HG03354 (cell line): ENCODE data around the gene TMEM108.
A peak's percentile ranks its signal among the peaks of the same experiment; 100 is the strongest.
"Not testable (repeated sequence)": the region's sequence is repeated elsewhere in the genome, so short reads cannot be mapped to it uniquely, and the experiment has no call there.

Experiments
- ATAC-seq: cut with Tn5 transposase; IDR thresholded peaks from one replicate; pipeline ENCODE4 v1.9.1; 2021; ENCODE audit warnings: mild to moderate bottlenecking; ENCODE audit not compliant: unreplicated experiment, poor library complexity, severe bottlenecking

The TMEM108 gene

GRCh38 chr3:133038089-133038730, at the start of gene TMEM108:
TMEM108 (plus strand) TSS chr3:133038391.
- peak; percentile 59 for ATAC-seq

GRCh38 chr3:132995971-132996370, 42.2 kb upstream of the TMEM108 start:
- no peak for ATAC-seq

- ATAC-seq: no peak
Measured at GRCh38 chr3:132997404-132998185, 40.6 kb upstream of the TMEM108 start.

GRCh38 chr3:133005032-133005431, 33.2 kb upstream of the TMEM108 start:
- ATAC-seq: not testable (repeated sequence)

- ATAC-seq: no peak
Measured at GRCh38 chr3:133007601-133008000, 30.6 kb upstream of the TMEM108 start.

- no peak for ATAC-seq
Measured at GRCh38 chr3:133014325-133014724, 23.9 kb upstream of the TMEM108 start.

GRCh38 chr3:133015573-133015972, 22.6 kb upstream of the TMEM108 start:
- not testable (repeated sequence) for ATAC-seq

GRCh38 chr3:133016838-133017309, 21.3 kb upstream of the TMEM108 start:
- ATAC-seq: no peak

GRCh38 chr3:133018921-133019320, 19.3 kb upstream of the TMEM108 start:
- ATAC-seq: no peak

GRCh38 chr3:133021206-133021605, 17.0 kb upstream of the TMEM108 start:
- ATAC-seq: no peak

- no peak for ATAC-seq
Measured at GRCh38 chr3:133023362-133023761, 14.8 kb upstream of the TMEM108 start.

GRCh38 chr3:133025546-133025945, 12.6 kb upstream of the TMEM108 start:
- no peak for ATAC-seq

- no peak for ATAC-seq
Measured at GRCh38 chr3:133032301-133032700, 5.9 kb upstream of the TMEM108 start.

GRCh38 chr3:133037436-133037835, 755 bp upstream of the TMEM108 start:
- ATAC-seq: no peak

GRCh38 chr3:133038731-133039375, 662 bp downstream of the TMEM108 start:
- peak; percentile 20 for ATAC-seq

- ATAC-seq: no peak
Measured at GRCh38 chr3:133040696-133041523, 2.7 kb downstream of the TMEM108 start.

- no peak for ATAC-seq
Measured at GRCh38 chr3:133041524-133041829, 3.3 kb downstream of the TMEM108 start.

GRCh38 chr3:133042778-133043177, 4.6 kb downstream of the TMEM108 start:
- no peak for ATAC-seq

GRCh38 chr3:133047980-133048379, 9.8 kb downstream of the TMEM108 start:
- ATAC-seq: no peak

GRCh38 chr3:133049491-133049890, 11.3 kb downstream of the TMEM108 start:
- no peak for ATAC-seq
